ENCODE results near the gene NRDE2.
"Not testable (repeated sequence)": the region's sequence is repeated elsewhere in the genome, so short reads cannot be mapped to it uniquely, and the experiment has no call there.

Gene NRDE2

DNA sequence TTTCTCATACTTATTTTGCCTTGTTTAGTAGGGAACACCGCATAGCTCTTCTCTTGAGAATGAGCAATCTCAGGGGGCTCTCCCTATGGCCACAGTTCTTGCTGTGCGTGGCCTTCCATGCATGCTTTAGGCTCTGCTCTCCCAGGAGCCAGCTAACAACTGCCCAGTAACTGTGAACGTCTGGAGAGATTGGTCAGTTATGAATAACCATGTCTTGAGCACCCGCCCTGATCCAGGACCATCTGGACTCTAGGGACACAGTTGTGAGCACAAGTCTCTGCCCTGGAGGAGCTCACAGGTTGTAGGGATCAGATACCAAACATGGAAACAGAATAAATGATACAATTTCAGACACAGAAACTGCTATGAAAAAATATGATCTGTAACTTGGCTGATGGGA is 63.3 kb downstream of the NRDE2 start:
- DNase-seq: no peak

DNA sequence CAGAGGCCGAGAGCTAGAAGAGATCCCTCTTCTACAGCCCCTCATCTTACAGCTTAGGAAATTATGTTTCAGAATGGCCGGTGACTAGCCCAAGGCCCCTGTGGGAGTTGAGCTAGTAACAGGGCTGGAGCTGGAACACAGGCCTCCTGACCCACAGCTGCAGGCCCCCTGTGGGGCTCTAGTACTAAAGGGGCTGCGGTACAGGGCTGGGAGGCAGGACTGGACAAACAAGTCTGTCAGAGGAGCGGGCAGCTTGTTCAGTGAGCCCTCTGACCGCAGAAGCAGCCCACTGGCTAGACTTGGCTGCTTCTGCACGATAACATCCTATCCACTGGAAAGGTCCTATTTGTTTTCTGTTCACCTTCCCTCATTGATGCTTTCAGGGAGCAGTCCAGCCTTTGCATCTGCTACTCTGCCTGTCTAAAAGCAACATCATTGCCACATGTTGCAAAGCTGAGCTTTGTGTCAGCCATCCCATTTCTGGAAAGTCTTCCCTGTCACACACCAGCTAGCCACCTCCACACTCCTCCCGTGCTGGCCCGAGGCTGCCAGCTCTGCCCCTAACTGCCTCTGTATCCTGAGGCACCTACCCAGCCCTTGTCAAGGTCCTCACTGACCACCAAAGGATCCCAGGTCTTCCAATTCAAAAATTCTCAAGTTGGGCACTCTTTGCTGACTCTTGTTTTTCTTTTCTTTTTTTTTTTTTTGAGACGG is 65.1 kb downstream of the NRDE2 start:
- no peak for DNase-seq

DNA sequence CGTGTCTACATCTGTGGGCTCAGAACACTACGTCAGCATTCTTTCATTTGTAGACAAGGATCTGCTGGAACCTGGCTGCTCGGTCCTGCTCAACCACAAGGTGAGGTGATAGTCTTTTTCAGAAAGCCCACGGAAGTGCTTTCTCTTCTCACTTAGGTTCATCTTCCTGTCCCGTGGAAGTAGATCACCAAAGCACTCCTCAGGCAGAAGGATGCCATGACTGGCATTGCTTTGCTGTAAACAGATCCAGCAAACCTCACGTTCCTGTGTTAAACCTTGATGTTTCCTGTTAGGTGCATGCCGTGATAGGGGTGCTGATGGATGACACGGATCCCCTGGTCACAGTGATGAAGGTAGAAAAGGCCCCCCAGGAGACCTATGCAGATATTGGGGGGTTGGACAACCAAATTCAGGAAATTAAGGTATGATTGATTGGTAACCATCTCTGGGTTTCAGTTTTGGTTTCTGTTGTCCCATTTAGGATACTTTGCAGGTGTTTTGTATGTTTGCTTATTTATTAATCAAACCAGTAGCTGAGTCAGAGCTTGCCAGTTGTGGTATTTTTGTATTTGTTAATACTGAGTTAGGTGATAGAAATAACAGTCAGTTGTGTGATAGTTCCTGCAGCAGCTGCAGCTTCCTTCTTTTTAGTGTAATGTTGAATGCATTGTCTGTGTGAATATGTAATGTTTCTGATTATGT is 67.8 kb downstream of the NRDE2 start:
- DNase-seq: no peak

DNA sequence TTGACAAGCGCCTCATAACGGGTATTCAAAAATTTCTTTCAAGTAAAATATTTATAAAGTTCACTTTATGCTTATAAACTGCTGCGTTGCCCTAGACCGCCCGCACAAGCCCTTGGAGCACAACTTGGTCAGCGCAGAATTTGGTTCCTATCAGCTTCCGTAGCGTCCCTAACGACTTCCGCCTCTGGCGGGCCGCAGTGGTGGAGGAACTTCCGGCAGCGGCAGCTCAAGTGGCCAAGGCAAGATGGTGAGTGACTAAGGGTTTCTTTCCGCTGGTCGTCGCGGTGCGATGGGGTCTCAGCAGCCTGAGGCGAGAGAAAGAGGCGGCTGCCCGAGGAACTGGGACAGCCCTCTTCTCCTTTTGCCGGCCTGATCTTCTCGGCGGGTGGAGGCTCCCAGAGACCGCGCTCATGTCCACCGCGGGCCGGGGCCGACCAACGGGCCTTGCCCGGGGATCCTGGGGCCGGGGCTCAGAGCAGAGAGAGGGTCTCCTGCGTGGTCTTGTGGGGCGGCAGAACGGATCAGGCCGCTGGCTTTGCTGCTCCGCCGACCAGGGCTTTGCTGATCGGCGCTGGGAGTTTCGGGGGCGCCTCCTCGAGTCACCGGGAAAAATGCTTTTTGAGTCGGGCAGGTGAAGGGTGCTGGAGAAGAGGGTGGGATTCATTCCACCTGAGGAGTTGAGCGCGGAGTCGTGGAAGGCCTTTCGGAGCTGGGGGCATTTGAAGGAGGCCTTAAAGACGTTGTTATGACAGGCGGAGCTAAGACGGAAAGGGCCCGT is 75.2 kb downstream of the NRDE2 start, which contains the start of gene PSMC1:
Gene PSMC1 (plus strand): TSS at position 200 of the 778 bp plus-strand sequence. CDS start 45 bp downstream, at position 245.
- peak; percentile 87 for DNase-seq

DNA sequence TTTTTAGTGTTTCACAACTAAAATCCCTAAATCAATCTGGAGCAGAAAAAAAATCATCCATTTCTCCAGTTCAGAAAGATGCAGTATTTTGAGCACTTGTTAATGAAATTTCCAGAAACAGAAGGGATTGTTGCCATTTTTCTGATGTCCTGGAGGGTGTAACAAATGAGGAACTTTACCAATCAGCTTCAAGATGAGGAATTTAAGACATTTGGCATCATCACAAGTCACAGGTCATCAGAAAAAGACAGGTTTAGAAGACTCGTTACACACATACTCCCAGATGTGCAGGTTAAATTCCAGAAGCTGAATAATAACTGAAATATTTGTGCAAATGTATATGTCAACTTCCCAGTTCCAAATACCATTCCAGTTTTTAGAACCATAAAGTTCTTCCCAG is 75.9 kb downstream of the NRDE2 start:
- DNase-seq: no peak

DNA sequence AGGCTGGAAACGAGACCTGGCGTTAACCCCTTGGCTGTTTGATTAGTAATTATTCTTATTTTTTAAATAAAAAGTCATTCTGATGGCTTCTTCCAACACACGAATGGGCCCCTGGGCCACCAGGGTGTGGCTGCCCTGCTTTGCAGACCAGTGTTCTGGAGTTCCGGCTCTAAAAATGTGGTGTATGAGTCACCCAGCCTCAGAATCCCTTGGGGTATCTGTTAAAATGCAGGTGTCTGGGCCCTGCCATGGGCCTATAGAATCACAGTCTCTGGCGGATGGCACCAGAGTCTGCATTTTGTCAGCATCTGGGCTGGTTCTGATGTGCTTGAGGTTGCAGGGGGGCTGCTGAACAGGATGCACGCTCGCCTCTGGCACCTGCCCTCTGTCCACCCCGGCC is 77.9 kb downstream of the NRDE2 start:
- no peak for DNase-seq

DNA sequence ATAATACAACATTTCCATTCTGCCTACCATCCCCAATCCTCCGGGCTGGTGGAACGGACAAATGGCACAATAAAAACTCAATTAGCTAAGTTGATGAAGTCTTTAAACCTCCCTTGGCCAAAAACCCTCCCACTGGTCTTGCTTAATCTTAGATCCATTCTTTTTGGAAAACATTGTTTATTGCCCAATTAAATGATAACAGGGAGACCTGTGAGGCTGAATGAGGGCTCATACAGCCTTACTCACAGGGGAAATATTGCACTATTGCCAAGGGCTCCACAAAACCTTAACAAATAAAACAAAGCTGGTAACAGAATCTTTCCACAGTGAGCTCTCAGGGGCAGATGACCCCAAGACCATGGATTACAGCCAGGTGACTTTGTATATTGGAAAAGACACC is 83.1 kb downstream of the NRDE2 start:
- no peak for DNase-seq

DNA sequence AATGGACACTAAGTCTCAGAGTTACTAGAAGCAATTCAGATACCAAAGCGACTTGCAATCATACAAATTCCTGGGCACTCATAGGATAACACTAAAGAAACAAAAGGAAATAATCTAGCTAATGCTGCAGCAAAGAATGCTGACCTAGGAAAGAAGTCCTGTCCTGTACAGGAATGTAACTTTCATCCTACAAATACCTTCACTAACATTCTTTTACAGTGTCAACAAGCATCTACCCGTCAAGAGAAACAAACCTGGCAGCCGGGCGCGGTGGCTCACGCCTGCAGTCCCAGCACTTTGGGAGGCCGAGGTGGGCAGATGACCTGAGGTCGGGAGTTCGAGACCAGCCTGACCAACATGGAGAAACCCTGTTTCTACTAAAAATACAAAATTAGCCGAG is 84.3 kb downstream of the NRDE2 start:
- DNase-seq: not testable (repeated sequence)

DNA sequence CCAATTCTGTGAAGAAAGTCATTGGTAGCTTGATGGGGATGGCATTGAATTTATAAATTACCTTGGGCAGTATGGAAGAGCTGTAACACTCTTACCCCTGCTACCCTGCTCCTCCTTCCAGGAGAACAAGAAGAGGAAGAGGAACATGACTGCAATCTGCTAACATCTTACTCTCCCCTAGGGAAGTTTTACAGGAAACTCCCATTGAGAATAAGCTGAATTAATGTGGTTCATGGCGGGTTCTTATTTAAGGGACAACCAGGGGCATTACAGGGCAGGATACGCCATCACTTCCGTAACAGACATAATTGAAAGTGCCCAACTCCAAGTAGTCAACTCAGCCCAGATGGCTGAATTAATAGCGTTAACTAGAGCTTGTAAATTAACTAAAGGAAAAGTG is 84.8 kb downstream of the NRDE2 start:
- DNase-seq: no peak

DNA sequence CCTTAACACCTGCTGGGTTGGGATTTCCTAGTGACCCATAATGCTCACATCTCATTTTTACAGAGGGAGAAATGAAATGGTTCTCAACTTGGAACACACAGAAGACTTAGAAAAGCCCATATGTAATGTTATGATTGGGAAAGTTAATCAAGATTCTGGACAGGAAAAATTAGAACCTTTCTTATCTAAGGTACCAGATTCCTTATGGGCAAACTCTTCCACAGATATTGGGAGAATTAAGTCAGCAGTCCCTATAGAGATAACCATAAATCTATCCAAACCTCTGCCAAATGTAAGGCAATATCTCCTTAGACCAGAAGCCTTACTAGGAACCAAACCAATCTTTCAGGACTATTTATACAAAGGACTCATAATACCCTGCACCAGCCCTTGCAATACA is 89.3 kb downstream of the NRDE2 start:
- DNase-seq: no peak

DNA sequence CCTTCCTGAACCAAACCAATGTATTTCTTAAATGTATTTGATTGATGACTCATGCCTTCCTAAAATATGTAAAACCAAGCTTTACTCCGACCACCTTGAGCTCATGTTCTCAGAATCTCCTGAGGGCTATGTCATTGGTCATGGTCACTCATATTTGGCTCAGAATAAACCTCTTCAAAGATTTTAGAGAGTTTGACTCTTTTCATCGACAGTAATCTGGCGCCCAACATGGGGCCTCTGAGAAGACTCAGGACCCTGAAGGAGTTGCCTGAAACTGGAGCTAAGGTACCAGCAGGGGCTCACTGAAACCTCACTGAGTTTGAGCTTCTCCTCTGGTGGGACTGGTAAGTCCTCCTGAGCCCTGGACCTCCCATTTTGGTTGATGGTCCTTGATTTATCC is 92.6 kb downstream of the NRDE2 start:
- no peak for DNase-seq

DNA sequence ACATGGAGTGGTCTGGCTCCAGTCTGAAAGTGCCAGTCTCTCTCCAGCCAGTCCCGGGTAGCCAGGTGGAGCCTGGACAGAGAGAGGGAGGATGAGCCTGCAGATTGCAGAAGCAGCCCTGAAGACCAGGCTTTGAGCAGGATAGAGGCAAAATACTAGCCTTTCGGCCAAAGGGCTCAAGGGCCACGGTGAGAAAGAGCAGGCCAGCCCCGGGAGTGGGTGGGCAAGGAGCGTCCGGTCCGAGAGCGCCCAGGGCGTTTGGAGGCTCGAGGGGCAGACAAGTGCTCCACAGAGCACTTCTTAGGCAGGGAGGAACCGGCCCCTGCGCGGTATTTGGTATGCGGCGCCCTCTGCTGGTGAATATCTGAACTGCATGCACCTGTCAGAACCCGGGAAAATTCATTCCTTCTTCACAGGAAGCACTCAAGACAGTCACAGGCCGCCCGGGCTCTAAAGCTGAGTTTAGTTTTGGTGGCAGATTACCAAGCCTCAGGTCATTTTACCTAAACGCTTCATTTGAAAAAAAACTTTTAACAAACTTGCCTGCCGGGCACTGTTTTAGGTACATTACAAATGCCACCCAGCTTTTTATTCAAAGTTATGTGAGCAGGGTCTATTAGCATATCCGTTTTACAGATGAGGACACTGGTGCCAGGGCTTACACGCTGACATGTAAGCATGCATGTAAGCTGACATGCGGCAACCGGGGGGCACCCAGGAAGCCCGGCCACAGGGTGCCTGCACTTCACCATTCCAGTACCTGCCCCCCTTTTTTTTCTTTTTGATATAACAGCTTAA is 96.4 kb downstream of the NRDE2 start:
- peak; percentile 60 for DNase-seq

DNA sequence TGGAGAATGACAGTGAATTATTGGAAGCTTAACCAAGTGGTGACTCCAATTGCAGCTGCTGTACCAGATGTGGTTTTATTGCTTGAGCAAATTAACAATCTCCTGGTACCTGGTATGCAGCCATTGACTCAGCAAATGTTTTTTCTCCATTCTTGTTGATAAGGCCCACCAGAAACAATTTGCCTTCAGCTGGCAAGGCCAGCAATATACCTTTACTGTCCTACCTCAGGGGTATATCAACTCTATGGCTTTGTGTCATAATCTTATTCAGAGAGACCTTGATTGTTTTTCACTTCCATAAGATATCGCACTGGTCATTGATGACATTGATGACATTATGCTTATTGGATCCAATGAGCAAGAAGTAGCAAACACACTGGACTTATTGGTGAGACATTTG is 101.8 kb downstream of the NRDE2 start:
- not testable (repeated sequence) for DNase-seq

DNA sequence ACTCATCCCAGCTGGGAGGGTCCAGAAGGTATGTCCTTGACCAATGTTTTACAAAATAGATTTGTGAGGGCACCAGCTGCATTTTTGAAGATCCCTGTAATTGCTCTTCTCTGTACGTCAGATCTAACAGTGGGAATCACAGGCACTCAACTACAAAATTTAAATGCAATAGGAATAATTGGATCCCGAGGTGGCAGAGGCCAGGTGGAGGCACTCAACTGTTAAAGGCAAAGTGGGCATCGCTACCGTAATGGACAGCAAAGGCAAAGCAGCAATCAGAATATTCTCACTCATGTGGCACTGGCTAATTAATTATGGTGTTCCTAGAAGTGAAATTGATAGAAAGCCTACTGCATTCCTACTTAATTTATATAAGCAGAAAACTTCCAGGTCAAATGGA is 103.3 kb downstream of the NRDE2 start:
- no peak for DNase-seq
